A549 (cell line): ENCODE results near the gene CUTA.

Experiments used
- CTCF ChIP-seq: fragments of >200 bp; sonication (Bioruptor Twin); formaldehyde crosslinking; IDR thresholded peaks from 3 replicates; pipeline ENCODE4 v1.5.1; 2016
- EP300 ChIP-seq, 2 experiments: fragments of >200 bp; sonication (Bioruptor Twin); formaldehyde crosslinking; IDR thresholded peaks; 2 replicates in 1 of 2; 3 replicates in 1 of 2; pipeline ENCODE4 v1.6.1; 2016 to 2017
- MAFK ChIP-seq: fragments of 450-650 bp; IDR thresholded peaks from 2 replicates; pipeline ENCODE4 v1.6.1; 2014; ENCODE audit not compliant: partially characterized antibody
- RCOR1 ChIP-seq: fragments of 150-350 bp; IDR thresholded peaks from 2 replicates; pipeline ENCODE4 v1.6.1; 2014; ENCODE audit warnings: antibody characterized with exemption, low read length, low read depth
- SREBF2 ChIP-seq: fragments of 450-650 bp; IDR thresholded peaks from 2 replicates; pipeline ENCODE4 v1.6.1; 2014; ENCODE audit warnings: mild to moderate bottlenecking, moderate library complexity
- ZSCAN20 ChIP-seq: fragments of 250-450 bp; sonication (Bioruptor Pico); IDR thresholded peaks from 2 replicates; pipeline ENCODE4 v1.8.0; 2022; ENCODE audit warnings: mild to moderate bottlenecking, moderate library complexity

GRCh38 chr6:33433001-33433543, 15.2 kb upstream of the CUTA start:
- TF ChIP-seq CTCF (no peak), MAFK (no peak), RCOR1 (no peak), EP300 (IDR thresholded peaks at IDR 0.05) (no peak), ZSCAN20 (CRISPR knock-in tag) (no peak), SREBF2 (no peak)
